ENCODE results near the gene PDE10A. TPM values are rescaled to one million over a fixed set of nuclear protein-coding genes. Genes with fewer than 3 reads are reported as not detected.

PDE10A gene
- total and polyA plus RNA-seq, 2 of the 13 experiments (the other 11 are each of a cell fraction or from before 2014, with no cell fraction given) = not detected

DNA sequence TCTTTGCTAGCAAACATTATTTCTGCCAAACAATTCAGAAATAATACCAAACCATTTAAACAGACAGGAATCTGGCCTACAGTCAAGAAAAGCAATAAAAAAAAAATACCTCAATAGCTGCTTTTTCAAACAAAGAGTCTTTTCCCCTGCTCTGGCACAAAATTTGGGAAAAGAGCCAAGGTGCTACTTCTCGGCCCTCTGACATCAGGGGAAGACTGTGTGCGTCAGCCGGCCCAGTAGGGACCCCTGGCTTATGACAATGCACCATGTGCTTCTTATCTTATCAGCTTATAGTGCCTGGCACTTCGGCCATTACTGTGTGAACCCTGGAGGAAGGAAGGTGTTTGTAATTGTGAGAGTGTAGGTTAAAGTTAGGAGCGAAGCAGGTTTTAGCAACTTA, 89.4 kb downstream of the PDE10A start:
- H3K9ac ChIP-seq (ENCODE audit: insufficient read depth, low read depth, low read length) = no peak overlapping the region
- WGBS (ENCODE audit: low lambda C conversion rate) = 17% methylated on average over 5 of the region's 5 CpGs
- ChIA-PET CTCF (ENCODE audit: low intra/inter-chr PET ratio, low total read pairs) (no interaction called here), POLR2A (no interaction called here)
- H2AFZ ChIP-seq (ENCODE audit: low read length) = no peak overlapping the region
- no peak overlapping the region for H3K27ac ChIP-seq (ENCODE audit: extremely low read length, insufficient read depth, low read length)
- H3K9me3 ChIP-seq (ENCODE audit: low read length) = no peaks in the 10 kb centered on the region
- H3K79me2 ChIP-seq (ENCODE audit: insufficient read depth, low read length) = no peaks in the 10 kb centered on the region
- ATAC-seq (no peak), FAIRE-seq (no peak), DNase-seq (ENCODE audit: low spot score) (no peak)
- no peak for TF ChIP-seq ZNF335 (CRISPR knock-in tag; IDR thresholded peaks at IDR 0.05)
- TF ChIP-seq, protein P1, sequence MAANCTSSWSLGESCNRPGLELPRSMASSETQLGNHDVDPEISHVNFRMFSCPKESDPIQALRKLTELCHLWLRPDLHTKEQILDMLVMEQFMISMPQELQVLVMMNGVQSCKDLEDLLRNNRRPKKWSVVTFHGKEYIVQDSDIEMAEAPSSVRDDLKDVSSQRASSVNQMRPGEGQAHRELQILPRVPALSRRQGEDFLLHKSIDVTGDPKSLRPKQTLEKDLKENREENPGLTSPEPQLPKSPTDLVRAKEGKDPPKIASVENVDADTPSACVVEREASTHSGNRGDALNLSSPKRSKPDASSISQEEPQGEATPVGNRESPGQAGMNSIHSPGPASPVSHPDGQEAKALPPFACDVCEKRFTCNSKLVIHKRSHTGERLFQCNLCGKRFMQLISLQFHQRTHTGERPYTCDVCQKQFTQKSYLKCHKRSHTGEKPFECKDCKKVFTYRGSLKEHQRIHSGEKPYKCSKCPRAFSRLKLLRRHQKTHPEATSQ (CRISPR knock-in tag; IDR thresholded peaks at IDR 0.05; ENCODE audit: borderline replicate concordance) = no peak
- TF ChIP-seq GPN1 (CRISPR knock-in tag; IDR thresholded peaks at IDR 0.05; ENCODE audit: borderline replicate concordance) = no peak
- no peak for TF ChIP-seq GFI1 (CRISPR knock-in tag; IDR thresholded peaks at IDR 0.05; ENCODE audit: borderline replicate concordance)
- no peak for TF ChIP-seq RORA (CRISPR knock-in tag; IDR thresholded peaks at IDR 0.05)
- TF ChIP-seq, protein P2, sequence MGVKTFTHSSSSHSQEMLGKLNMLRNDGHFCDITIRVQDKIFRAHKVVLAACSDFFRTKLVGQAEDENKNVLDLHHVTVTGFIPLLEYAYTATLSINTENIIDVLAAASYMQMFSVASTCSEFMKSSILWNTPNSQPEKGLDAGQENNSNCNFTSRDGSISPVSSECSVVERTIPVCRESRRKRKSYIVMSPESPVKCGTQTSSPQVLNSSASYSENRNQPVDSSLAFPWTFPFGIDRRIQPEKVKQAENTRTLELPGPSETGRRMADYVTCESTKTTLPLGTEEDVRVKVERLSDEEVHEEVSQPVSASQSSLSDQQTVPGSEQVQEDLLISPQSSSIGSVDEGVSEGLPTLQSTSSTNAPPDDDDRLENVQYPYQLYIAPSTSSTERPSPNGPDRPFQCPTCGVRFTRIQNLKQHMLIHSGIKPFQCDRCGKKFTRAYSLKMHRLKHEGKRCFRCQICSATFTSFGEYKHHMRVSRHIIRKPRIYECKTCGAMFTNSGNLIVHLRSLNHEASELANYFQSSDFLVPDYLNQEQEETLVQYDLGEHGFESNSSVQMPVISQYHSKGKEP (CRISPR knock-in tag; IDR thresholded peaks at IDR 0.05) = no peak
- TF ChIP-seq, protein P3, sequence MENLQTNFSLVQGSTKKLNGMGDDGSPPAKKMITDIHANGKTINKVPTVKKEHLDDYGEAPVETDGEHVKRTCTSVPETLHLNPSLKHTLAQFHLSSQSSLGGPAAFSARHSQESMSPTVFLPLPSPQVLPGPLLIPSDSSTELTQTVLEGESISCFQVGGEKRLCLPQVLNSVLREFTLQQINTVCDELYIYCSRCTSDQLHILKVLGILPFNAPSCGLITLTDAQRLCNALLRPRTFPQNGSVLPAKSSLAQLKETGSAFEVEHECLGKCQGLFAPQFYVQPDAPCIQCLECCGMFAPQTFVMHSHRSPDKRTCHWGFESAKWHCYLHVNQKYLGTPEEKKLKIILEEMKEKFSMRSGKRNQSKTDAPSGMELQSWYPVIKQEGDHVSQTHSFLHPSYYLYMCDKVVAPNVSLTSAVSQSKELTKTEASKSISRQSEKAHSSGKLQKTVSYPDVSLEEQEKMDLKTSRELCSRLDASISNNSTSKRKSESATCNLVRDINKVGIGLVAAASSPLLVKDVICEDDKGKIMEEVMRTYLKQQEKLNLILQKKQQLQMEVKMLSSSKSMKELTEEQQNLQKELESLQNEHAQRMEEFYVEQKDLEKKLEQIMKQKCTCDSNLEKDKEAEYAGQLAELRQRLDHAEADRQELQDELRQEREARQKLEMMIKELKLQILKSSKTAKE (CRISPR knock-in tag; IDR thresholded peaks at IDR 0.05; ENCODE audit: borderline replicate concordance) = no peak
- TF ChIP-seq, protein P4, sequence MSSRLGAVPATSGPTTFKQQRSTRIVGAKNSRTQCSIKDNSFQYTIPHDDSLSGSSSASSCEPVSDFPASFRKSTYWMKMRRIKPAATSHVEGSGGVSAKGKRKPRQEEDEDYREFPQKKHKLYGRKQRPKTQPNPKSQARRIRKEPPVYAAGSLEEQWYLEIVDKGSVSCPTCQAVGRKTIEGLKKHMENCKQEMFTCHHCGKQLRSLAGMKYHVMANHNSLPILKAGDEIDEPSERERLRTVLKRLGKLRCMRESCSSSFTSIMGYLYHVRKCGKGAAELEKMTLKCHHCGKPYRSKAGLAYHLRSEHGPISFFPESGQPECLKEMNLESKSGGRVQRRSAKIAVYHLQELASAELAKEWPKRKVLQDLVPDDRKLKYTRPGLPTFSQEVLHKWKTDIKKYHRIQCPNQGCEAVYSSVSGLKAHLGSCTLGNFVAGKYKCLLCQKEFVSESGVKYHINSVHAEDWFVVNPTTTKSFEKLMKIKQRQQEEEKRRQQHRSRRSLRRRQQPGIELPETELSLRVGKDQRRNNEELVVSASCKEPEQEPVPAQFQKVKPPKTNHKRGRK (CRISPR knock-in tag; IDR thresholded peaks at IDR 0.05) = no peak
- no peak for TF ChIP-seq HNRNPH1 (optimal IDR thresholded peaks at IDR 0.05; ENCODE audit: low read depth, low read length)
- TF ChIP-seq YY1 (IDR thresholded peaks at IDR 0.05; ENCODE audit: insufficient read depth, insufficient replicate concordance, low read depth, low read length) = no peak
- no peak for TF ChIP-seq NFE2L2 (IDR thresholded peaks at IDR 0.05; ENCODE audit: low read length)
- no peak for TF ChIP-seq BCL6 (CRISPR knock-in tag; IDR thresholded peaks at IDR 0.05)
- TF ChIP-seq HMG20B (CRISPR knock-in tag; conservative IDR thresholded peaks at IDR 0.05) = no peak
- TF ChIP-seq, protein P5, sequence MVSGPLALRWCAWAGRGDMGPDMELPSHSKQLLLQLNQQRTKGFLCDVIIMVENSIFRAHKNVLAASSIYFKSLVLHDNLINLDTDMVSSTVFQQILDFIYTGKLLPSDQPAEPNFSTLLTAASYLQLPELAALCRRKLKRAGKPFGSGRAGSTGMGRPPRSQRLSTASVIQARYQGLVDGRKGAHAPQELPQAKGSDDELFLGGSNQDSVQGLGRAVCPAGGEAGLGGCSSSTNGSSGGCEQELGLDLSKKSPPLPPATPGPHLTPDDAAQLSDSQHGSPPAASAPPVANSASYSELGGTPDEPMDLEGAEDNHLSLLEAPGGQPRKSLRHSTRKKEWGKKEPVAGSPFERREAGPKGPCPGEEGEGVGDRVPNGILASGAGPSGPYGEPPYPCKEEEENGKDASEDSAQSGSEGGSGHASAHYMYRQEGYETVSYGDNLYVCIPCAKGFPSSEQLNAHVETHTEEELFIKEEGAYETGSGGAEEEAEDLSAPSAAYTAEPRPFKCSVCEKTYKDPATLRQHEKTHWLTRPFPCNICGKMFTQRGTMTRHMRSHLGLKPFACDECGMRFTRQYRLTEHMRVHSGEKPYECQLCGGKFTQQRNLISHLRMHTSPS (CRISPR knock-in tag; IDR thresholded peaks at IDR 0.05; ENCODE audit: low read depth) = no peak
- TF ChIP-seq XBP1 (CRISPR knock-in tag; IDR thresholded peaks at IDR 0.05) = no peak
- H3K4me3 ChIP-seq (replicated peaks in 1 of 3; ENCODE audit: insufficient read depth in 1 of 3, low read depth in 2 of 3, low read length in 3 of 3) = no peak overlapping the region
- no TSS peak for BruUV-seq (replicated peaks)
- H3K36me3 ChIP-seq (replicated peaks in 1 of 2; ENCODE audit: control insufficient read depth in 1 of 2, insufficient read depth in 2 of 2, low read length in 2 of 2) = no peaks in the 10 kb centered on the region
- H3K4me2 ChIP-seq (ENCODE audit: low read depth, low read length) = no peak overlapping the region
- H3K27me3 ChIP-seq (ENCODE audit: control insufficient read depth in 1 of 2, insufficient read depth in 2 of 2, low read length in 2 of 2) = no peaks in the 10 kb centered on the region
- in situ Hi-C loops (cut with HindIII; ENCODE audit: extremely low pct_ligation_motif_present, low pct_unique_long_range_greater_than_20kb) = no loop called here
- intact Hi-C loops (cut with micrococcal nuclease; ENCODE audit: unreplicated experiment) = no loop called here
- no peaks in the 10 kb centered on the region for H4K20me1 ChIP-seq (ENCODE audit: insufficient read depth, low read length)
- no peaks in the 10 kb centered on the region for H3K4me1 ChIP-seq (ENCODE audit: insufficient read depth, low read length)

All from HepG2 (cell line).